GM18951 (cell line): ENCODE results near the gene HOXB8.

Source experiments
- POLR2A ChIP-seq: IDR thresholded peaks from 4 replicates; pipeline ENCODE4 v1.6.1; 2011; ENCODE audit warnings: mild to moderate bottlenecking; ENCODE audit not compliant: insufficient read length, insufficient read depth; ENCODE audit errors: extremely low read depth
- in situ Hi-C: fragments of 300-500 bp; cut with MboI; formaldehyde crosslinking; loops from one replicate; pipeline ENCODE4 v1.12.0; 2022; ENCODE audit warnings: low sequenced_read_pairs, mixed read lengths, inconsistent platforms; ENCODE audit not compliant: unreplicated experiment

HOXB8 gene

DNA sequence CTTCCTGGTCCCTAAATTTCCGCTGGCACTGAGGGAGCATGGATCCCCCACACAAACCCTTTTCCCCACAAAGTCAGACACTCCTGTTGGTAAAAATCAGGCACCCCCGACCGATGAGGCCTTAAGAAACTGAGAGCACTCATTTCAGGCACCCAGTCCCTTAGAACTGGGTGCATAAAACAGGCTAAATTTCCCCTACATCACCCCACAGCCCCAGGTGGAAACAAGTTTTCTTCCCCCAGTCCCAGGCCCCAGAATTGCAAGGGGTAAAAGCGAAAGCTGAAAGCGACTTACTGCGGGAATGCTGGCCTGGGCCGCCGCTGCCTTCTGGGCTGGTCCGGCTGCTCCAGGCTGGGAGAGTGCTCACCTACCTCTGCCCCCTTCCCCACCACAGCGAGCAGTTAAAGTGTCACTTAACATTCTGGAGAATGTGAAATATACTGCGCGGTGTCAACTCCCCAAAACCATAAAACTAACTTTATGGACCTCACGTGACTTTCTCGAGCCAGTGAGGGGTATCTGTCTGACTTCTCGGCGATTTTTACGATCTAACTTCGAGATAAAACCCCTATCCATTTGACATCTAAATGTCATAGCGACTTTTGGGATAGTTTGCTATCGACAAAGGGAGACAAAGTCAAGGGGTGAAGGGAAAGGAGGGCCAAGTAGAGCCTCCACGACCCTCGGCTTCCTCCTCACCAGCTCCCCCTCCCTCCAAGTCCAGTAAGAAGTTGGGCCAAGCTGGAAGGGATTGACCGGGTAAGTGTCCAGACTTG, 25.1 kb downstream of the HOXB8 start, which contains the start of gene HOXB3:
TSS of gene HOXB3 (minus strand) at position 411 of the 776 bp plus-strand sequence. CDS start 37,767 bp downstream, outside the sequence.
- in situ Hi-C loops = no loop called here
- no peak for TF ChIP-seq POLR2A

DNA sequence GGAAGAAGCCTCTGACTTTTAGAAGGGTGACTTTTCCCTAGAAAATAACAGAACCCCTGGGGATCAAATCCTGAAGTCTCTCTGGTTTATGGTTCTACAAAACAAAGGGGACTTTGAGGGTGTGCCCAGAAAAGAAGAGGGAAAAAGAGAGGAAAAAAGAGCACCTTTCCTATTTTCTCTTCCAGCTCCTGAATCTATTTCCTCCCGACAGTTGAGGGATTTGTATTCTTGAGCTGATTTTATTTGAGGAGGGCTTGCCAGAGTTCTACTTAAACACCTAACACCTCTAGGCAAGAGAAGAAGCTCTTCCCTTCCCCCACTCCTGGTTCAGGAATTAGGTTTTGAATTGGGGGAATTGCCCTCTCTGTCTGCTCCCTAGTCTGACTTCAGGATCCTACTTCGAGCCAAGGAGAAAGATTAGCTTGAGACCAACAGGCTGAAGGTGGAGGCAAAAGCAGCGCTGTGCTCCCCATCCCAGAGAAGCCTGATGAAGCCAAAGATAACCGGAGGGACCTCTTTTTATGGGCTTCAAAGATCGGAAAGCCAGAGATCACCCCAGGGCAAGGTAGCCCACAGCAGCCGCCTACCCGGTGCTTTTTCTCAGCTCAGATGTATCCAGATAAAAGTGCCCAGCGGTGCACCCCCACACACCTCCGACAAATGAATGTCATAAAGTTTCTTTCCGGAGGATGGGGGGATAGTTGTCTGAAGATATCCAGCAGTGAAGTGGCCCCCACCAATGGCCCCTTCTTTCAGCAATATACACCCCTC, 25.8 kb downstream of the HOXB8 start:
- in situ Hi-C loops = no loop called here
- TF ChIP-seq POLR2A = no peak

DNA sequence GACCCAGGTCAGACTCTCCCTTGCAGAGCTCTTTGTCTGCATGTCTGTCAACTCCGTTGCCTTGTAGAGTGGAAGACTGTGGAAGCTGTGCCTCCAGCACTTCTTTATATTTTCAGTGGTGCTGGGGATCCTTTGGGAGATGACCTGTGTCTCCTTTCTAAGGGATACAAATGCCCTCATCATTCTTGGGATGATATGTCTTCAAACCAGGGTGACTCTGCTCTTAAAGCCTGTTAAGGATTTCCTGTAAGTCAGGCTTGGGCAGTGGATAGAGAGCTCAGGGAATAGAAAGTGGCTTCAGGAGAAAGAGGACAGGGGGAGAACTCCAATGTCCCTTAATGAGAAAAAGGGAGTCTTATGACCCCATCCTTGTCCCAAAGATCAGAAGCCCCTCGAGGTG, 26.6 kb downstream of the HOXB8 start:
- no peak for TF ChIP-seq POLR2A
- in situ Hi-C loops = no loop called here

DNA sequence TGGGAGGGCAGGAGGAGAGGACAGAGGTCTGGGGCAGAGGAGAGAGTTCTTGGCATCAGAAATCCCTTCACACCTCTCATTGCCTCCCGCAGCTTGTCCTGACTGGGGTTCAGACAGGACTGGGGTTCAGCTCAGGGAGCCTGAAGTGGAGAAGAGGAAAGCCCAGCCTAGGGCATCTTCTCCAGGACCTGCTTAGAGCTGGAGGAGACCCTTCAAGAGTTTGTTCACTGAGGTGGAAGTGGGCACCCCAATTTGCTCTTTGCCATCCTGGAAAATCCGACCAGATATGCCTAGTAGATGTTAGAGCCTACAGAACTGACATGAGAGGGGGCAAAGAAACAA, 27.0 kb downstream of the HOXB8 start:
- no peak for TF ChIP-seq POLR2A
- in situ Hi-C loops = no loop called here

DNA sequence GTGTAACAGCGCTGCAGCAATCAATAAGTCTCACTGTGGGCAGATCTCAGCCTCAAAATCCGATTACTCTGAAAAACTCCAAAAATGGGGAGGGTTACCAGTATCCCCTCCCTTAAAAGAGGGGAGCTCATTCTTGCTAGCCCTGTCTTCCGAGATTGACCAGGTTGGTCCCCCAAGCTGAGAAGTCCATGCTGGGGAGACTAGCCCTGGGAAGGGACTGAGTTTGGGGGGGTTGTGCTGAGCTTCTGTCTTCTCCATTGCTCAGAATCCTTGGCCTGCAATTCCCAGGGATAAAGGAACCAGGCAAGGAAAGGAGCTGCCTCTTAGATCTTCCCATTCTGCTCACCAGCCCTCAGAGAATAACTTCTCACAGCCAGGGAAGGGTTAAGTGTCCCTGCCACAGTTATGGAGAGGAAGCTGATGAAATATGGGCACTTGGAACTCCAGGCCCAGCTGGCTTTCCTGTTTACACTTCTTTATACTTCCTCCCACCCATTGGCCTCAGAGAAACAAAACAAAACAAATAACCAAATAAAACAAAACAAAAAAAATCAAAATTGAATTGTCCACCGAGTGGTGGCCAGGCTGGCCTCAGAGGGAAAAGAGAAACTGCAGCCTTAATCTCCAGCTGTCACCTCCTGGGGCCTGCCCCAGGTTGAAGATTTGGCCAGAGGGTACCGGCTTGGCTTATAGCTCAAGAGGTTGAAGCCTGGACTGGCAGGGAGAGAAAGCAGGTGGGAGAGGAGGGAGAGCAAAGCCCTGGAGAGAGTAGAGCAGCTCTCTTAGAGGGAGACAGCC, 27.6 kb downstream of the HOXB8 start:
- in situ Hi-C loops = no loop called here
- TF ChIP-seq POLR2A = no peak

DNA sequence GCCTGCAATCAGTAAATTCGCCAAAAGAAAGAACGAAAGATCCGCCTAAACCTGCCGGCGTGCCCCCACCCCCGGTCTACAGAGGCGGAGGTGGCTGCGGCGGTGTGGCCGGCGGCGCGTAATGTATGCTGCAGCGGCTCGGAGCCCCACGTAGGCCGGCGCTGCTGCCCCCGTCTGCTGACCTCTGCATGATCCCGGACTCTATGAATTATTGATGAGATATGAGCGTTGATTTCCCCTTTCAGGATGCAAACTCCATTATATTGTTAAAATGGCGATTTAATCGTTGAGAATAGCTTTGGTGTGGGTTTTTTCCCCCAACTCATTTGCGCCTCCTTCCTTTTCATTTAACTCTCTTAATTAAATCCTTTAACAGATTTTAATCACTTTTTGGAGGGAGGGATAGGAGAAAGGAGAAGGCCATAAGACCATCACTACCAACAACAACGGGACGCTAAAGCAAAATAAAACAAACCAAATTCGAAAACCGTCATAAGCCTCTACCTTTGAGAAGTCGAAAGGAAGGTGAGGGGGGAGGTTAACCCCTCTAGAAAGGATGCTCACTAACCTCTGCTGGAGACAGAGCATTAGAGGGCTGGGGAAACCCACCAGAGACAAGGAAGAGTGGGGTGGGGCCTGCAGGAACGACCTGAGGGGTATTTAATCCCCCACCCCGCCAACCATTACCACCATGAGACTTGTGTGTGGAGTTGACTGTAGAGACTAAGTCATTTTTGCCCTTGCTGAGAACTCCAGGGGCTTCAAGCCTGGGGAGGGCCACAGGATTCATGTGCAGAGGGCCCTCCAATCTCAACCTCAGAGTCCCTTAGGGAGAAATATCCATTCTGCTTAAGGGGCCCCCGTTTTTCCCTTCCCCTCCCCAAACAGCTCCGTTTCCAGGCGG, 28.5 kb downstream of the HOXB8 start:
- peak; percentile 25 for TF ChIP-seq POLR2A
- in situ Hi-C loops = no loop called here

DNA sequence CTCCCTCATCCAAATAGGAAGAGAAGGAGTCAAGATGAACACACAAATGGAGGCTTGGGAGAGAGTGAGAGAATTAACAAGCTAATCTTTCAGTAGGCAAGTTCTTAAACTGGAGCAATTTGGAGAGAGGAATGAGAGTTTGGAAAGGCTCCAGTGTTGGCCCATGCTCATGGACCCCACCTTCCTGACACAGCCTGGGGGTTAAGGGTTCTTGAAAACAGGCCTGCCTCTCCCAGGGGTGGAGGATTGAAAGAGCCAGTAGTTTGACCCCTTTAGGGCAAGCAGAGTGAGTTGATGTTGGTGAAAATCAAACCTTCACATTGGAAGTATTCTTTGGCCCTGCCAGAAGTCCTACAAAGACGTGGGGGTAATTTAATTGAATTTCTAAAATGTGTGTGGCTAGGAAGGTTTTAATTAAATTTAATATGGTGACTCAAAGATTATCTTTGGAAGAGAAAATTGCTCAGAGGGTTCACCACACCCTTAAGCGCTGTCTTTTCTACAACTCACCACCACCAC, 30.8 kb downstream of the HOXB8 start:
- no peak for TF ChIP-seq POLR2A
- in situ Hi-C loops = no loop called here

DNA sequence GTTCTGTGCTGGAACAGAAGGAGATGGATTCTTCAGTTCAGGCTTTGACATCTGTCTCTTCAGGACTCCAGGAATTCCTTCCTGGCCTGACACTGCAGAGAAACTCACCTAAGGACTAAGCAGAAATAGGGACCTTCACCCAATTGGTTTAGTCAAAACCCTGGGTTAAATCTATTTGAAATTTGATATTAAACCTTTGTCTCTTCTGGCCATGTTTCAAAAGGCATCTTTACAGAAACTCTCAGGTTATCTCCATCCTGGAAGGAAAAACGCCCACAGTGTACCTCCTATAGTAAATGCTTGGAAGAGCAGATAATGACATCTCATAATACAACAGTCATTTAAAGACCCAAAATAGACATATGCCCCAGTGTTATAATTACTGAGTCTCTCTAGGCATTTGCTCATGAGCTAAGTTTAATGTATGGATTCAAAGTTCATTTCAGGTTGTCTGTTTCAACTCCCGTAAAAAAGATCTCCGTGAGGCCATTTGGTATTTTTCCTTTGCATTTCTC, 31.3 kb downstream of the HOXB8 start:
- no peak for TF ChIP-seq POLR2A
- in situ Hi-C loops = no loop called here

DNA sequence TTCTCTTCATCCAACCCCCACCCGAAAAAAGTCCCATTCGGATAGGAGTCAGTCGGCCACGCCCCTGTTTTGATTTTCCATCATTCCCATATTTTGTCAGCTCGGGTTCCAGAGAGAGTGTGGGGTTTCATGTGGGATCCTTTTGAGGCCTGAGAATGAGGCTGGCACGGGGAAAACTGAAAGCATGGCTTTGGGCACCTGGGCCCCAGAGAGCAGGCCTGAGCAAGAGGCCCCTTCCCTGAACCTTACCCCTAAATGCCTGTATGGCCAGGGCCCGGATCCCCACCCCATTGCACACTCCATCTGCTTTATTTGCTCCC, 32.4 kb downstream of the HOXB8 start:
- no peak for TF ChIP-seq POLR2A
- in situ Hi-C loops = no loop called here

DNA sequence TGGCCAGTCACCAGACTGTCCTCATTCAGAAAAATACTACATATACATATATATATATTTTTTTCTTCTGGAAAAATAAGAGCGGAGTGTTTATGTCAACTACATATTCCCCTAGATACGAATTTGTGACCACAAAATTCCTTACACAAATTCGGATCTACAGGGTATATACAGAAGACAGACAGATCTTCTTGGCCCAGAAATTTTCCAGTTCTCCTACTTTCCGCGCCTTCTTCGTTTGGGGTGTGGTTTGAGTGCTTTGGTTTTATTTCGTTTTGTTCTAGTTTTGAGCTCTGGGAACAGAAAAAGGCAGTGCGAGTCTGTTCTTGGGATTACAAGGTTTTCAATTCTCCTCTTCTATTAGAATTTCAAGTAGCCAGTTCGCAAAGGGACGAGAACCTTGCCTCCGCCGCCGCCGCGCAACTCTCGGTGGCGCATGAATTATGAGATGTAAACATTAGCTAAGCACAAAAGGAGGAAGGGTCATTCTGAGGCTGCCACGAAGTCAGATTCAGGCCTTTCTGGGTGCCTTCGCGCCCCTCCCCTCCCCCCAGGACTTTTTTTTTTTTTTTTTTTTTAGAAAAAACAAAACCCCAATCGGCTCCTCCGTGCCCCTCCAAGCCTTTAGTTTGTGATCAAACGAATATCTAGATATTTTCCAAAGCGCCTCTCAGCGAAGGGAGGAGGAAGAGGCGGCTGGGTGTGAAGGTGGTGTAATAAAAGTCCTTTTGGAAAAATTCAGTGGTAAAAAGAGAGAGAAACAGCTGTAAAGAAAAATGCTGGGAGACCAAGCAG, 35.1 kb downstream of the HOXB8 start:
- peak; percentile 29 for TF ChIP-seq POLR2A
- in situ Hi-C loops = no loop called here

DNA sequence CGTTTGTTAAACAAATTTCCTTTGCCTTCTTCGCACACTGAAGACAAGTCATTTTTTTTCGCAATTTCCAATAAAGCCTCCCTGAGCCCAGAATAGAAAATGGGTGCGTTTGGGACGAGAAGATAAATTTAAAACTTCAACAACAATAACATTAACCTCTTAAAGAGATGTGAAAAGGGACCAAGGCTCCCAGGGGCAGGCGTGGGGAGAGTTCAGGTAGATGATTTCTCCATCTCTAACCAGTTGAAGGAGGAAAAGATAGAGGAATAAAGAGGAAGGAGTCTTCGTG, 35.7 kb downstream of the HOXB8 start:
- in situ Hi-C loops = no loop called here
- TF ChIP-seq POLR2A = no peak
